SIG-M5 (cell line): ENCODE measurements around the gene KCNQ4.

Experiments used
- DNase-seq: peaks from one replicate; lab custom pipeline; 2025; lab: John Stamatoyannopoulos, UW

Gene KCNQ4

DNA sequence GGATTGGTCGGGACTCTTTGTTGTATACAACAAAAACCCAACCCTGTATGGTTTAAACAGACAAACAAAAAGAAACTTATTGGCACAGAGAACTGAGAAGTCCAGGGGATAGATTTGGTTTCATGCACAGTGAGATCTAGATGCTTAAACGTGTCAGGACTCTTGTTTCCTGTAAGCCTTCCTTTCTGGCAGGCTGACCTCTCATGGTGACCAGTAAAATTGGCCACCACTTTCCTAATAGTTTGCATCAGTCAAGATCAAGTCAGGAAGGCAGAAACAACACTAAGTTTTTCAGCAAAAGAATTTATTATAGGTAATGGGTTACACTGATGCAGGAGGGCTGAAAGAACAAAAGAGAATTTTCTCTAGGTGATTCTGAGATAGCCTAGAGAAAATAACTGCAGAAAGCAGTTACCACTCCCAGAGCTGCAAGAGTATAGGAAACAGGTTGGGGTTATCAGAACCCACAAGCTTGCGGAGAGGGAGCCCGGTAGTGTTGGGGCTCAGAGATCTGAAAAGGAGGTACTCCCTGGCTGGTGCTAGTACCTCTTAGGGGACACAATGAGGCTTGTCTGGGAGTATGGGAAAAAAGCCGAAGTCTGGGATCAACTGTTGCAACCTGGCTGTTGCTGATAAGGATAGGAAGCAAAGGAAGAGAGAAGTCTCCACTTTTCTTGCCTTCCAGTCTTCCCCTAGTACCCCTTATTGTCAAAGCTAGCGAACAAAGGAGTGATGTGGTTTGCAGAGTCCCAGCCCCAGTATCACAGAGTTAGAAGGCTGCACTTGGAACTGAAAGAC is 57.1 kb downstream of the KCNQ4 start:
- no peak for DNase-seq

DNA sequence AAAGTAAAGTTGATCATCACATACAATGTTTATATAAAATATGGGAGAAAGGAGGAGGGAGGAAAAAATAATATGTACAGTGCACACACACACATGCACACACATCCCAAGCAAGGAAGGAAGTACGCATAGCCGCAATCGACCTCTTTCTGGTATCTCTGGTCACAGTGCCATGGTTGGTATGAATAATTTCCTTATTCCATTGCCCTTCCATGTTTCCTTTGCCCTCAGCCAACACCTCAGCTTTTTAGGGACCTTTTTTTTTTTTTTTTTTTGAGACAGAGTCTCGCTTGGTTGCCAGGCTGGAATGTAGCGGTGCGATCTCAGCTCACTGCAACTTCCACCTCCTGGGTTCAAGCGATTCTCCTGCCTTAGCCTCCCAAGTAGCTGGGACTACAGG is 58.0 kb downstream of the KCNQ4 start:
- DNase-seq = no peak

GRCh38 chr1:40842207-40842606 is 58.6 kb downstream of the KCNQ4 start:
- DNase-seq = no peak

DNA sequence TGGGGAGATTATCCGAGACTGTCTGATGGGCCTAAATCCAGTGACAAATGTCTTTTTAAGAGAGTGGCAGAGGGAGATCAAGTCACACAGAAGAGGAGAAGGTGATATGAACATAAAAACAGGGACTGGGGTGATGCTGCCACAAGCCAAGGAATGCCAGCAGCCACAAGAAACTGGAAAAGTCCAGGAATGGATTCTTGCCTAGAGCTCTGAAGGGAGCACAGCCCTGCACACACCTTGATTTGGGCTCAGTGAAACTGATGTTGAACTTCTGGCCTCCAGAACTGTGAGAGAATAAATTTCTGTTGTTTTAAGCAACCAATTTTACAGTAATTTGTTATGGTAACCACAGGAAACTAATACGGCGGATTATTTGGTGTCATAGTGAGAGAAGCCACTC is 59.1 kb downstream of the KCNQ4 start:
- DNase-seq = no peak

GRCh38 chr1:40844079-40844478 is 60.5 kb downstream of the KCNQ4 start:
- no peak for DNase-seq

DNA sequence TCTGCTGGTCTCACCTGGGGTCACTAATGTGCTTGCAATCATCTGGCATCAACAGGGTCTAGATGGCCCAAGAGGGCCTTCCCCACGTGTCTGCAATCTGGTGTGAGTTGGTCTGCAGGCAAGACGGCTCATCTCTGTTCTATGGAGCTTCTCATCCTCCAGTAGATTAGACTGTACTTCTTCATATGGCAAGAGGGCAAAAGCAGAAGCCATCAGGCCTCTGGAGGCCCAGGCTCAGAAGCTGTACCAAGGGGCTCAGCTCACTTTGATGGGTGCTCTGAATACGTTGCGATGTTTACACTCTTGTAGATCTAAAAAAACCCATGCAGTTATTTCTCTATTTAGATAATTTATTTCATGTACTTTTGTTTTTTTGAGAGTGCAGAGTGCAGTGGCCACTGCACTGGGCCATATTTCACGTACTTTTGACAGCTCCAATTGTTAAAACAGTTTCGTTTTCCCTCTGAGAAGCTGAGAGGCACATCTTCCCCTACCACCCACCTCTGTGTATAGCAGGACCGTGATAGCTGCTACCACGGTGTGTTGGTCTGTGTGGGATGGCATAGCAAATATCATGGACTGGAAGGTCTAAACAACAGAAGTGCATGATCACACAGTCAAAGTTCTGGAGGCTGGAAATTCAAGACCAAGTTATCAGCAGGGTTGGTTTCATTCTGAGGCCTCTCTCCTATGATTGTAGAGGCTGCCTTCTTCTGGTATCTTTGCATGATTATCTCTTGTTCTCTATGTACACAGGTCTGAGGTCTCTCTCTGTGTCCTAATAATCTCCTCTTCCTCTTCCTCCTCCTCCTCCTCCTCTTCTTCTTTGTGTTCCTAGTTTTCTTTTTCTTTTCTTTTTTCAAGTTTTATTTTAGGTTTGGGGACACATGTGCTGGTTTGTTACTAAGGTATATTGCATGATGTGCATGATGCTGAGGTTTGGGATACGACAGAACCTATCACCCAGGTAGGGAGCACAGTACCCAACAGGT is 61.6 kb downstream of the KCNQ4 start:
- DNase-seq = no peak

DNA sequence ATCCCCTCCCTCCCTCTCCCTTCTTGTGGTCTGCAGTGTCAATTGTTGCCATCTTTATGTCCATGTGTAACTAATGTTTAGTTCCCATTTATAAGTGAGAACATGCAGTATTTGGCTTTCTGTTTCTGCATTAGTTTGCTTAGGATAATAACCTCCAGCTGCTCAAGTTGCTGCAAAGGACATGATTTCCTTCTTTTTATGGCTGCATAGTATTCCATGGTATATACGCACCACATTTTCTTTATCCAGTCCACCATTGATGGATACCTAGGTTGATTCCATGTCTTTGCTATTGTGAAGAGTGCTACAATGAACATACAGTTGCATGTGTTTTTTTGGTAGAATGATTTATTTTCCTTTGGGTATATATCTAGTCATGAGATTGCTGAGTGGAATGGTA is 62.3 kb downstream of the KCNQ4 start:
- no peak for DNase-seq

- DNase-seq = no peak
These were observed 63.6 kb downstream of the KCNQ4 start for GRCh38 chr1:40847023-40847745.

DNA sequence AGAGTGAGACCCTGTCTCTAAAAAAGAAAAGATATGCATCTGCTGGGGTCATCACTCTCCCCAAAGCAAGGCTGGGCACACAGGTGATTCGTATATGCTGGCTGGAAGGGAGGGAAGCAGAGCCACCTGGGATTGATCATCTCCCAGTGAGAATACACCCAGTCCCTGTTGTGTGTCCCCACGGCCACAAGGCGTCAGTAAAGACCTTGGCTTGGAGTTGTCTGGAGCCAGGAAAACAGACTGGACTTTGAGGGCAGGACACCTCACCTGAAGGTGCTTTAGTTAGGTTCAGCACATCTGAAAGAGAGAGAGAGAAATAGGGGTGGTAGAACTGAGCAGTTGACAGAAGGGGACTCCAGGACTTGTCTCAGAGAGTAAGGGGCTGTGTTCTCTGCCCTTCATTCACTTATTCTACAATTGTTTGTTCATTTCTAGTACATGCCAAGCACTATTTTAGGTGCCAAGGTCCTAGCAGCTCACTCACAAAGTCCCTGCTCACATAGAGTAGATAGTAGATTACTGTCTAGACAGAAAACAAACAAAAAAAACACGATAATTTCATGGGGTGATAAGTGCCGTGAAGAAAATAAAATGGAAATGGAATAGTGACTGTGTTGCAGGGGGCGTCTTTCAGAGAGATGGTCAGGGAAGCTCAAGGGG is 65.1 kb downstream of the KCNQ4 start:
- DNase-seq = no peak

DNA sequence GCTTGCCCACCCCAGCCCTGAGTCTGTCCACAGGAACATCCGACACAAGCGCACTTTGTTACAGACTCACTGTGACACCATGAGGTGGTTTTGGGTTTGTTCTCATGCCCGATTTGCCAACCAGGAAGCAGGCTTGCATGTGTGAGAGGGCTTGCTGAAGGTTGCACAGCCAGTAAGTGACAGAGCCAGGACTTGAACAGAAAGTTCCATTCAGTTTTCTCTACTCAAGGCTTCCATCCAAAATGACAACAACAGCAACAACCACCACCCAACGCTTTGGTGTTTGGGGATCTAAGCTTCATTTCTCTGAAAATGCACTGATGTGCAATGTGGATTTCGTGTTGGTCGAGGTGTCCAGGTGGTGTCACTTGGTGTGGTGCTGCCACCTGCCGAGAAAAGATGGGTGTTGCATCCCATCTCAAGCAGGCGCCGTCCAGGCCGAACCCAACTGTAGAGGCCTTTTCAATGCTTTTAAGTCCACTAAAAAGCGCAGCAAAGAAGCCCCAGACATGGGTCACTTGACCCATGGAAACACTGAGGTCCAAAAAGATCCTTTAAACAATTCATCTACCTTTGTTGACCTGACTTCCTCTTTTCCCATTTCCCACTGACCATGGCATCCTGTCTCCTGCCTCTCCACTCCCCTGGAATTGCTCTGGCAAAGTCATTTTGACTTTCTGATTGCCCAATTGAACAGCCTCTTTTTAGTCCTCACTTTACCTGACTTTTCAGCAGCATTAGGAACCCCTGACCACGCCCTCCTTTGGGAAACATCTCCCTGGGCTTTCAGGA is 66.4 kb downstream of the KCNQ4 start:
- DNase-seq = no peak

- no peak for DNase-seq
These were observed 68.1 kb downstream of the KCNQ4 start for GRCh38 chr1:40851643-40852042.

GRCh38 chr1:40853113-40853884 is 69.7 kb downstream of the KCNQ4 start:
- no peak for DNase-seq

DNA sequence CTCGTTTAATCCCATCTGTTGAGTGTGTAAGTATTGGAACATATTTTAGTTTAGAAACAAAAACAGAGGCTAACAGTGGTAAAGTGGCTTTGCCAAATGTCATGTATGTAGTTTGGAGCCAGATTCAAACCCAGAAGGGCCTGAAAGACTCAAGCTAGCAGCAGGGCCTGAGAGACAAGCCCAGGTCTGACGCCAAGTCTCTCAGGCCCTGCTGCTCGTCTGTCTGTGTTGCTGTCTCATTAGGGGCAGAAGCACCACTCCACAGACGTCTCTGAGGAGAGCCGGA is 70.2 kb downstream of the KCNQ4 start:
- no peak for DNase-seq

DNA sequence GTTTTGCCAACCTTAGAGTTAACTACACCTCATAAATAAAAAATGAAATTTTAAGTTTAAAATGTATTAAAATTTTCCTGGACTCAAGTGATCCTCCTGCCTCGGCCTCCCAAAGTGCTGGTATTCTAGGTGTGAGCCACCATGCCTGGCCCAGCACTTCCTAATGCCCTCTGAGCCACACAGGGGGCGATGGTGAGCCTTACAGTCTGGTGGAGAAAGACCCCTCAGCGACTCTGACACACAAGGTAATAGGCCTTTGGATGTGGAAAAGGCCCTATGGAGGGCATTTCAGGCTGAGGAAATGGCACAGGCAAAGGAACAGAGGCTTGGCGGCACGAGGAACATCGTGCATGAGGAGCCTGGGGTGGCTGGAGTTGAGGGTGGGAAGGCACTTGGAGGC is 71.9 kb downstream of the KCNQ4 start:
- DNase-seq = no peak

- DNase-seq = no peak
These were observed 72.5 kb downstream of the KCNQ4 start for GRCh38 chr1:40856116-40856515.

- DNase-seq = no peak
These were observed 73.2 kb downstream of the KCNQ4 start for GRCh38 chr1:40856656-40857302.

- DNase-seq = no peak
These were observed 74.2 kb downstream of the KCNQ4 start for GRCh38 chr1:40857737-40858136.

GRCh38 chr1:40858856-40859416 is 75.3 kb downstream of the KCNQ4 start:
- no peak for DNase-seq

GRCh38 chr1:40860706-40861223 is 77.2 kb downstream of the KCNQ4 start:
- peak; percentile 62 for DNase-seq
